Activated CD8-positive, alpha-beta memory T cell treated with anti-CD3 and anti-CD28 coated beads, Interleukin-2, amount 10 ng/mL, durations not matched to agents 7 days and 5 days (primary cell): ENCODE data around the gene ICAM3. TPM values are rescaled to one million over a fixed set of nuclear protein-coding genes. Genes with fewer than 3 reads are reported as not detected.
"Not testable (repeated sequence)": the region's sequence is repeated elsewhere in the genome, so short reads cannot be mapped to it uniquely, and the experiment has no call there.

Experiments
- ATAC-seq: fragments of 150-1000 bp; cut with Tn5 transposase; one replicate; pipeline ENCODE4 v1.10.0; 2021; ENCODE audit warnings: moderate library complexity
- CTCF ChIA-PET: fragments of 350-600 bp; sonication (Branson Sonifier 250); formaldehyde crosslinking; loops from one replicate; lab custom pipeline; 2021; ENCODE audit warnings: antibody characterized with exemption; lab: Charles Lee
- DNase-seq: peaks from one replicate; pipeline ENCODE4 v3.0.0-alpha.2; 2020
- H3K27ac Mint-ChIP-seq: one replicate; pipeline ENCODE4 v1.8.0; 2021; ENCODE audit warnings: mild to moderate bottlenecking, mixed read lengths
- H3K27me3 Mint-ChIP-seq: one replicate; pipeline ENCODE4 v1.8.0; 2021; ENCODE audit warnings: mixed read lengths
- H3K36me3 Mint-ChIP-seq: one replicate; pipeline ENCODE4 v1.8.0; 2021; ENCODE audit warnings: mild to moderate bottlenecking, mixed read lengths
- H3K4me1 Mint-ChIP-seq: one replicate; pipeline ENCODE4 v1.8.0; 2021; ENCODE audit warnings: mixed read lengths
- H3K4me3 Mint-ChIP-seq: one replicate; pipeline ENCODE4 v1.8.0; 2021; ENCODE audit warnings: mild to moderate bottlenecking, moderate library complexity, mixed read lengths
- H3K9me3 Mint-ChIP-seq: one replicate; pipeline ENCODE4 v1.8.0; 2022; ENCODE audit warnings: low read depth, mixed read lengths
- total RNA-seq, 2 experiments: library from RNA; stranded (reverse); gene quantifications; one replicate each; pipeline ENCODE4 v1.2.3, GENCODE V29; 2021

Gene ICAM3
- total RNA-seq, result 100 to 1,000 TPM; 169 to 192 TPM

- Mint-ChIP-seq H3K4me3 (peak within 1 kb of the TSS; percentile 93), H3K36me3 (peaks cover 9% of the 10 kb centered on the region), H3K27ac (peak within 1 kb of the TSS; percentile 96), H3K9me3 (no peaks in the 10 kb centered on the region), H3K27me3 (no peaks in the 10 kb centered on the region), H3K4me1 (peaks cover 39% of the 10 kb centered on the region)
- DNase-seq (peak; percentile 88), ATAC-seq (peak; percentile 94)
- CTCF ChIA-PET, result interaction anchor here (0.6 to 2.0 kb wide), 2 partner anchors 81 to 116 kb away, joined by 4 to 8 read pairs; no protein-coding TSS in a partner anchor
Observed at GRCh38 chr19:10339380-10339960, at the start of gene ICAM3. Gene ICAM3 (minus strand): TSS chr19:10339624. CDS start chr19:10339614, 10 bp downstream.

DNA sequence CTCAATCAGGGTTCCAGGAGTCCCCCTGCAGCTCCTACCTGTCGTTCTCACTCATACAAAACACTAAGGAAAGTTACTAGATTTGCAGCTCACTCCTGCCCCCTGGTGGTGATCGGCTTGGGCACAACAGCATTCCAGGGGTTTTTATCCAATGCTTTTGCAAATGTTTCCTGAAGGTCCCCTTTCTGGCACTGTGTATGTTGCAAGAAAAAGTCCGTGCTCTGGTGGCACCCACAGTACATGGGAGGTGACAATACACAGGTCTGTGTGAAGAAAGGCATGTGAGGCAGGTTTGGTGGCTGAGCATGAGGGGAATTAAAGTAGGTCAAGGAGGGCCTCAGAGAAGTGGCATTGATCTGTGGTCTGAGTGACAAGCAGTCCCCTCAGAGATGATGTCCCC lies 49.5 kb upstream of the ICAM3 start:
- DNase-seq (peak; percentile 85), ATAC-seq (peak; percentile 73)
- CTCF ChIA-PET, result interaction anchor here (0.6 to 12.5 kb wide), 49 partner anchors 8 to 458 kb away, joined by 3 to 339 read pairs (median 5); partner anchors contain the start of genes CDC37, DNMT1, FDX2 and ICAM1
- H3K27me3 Mint-ChIP-seq, result no peaks in the 10 kb centered on the region
- peaks cover 15% of the 10 kb centered on the region for H3K36me3 Mint-ChIP-seq
- peak overlapping the region; percentile 3 for H3K27ac Mint-ChIP-seq
- H3K4me3 Mint-ChIP-seq, result no peak overlapping the region
- H3K9me3 Mint-ChIP-seq, result no peaks in the 10 kb centered on the region
- peaks cover 6% of the 10 kb centered on the region for H3K4me1 Mint-ChIP-seq

DNA sequence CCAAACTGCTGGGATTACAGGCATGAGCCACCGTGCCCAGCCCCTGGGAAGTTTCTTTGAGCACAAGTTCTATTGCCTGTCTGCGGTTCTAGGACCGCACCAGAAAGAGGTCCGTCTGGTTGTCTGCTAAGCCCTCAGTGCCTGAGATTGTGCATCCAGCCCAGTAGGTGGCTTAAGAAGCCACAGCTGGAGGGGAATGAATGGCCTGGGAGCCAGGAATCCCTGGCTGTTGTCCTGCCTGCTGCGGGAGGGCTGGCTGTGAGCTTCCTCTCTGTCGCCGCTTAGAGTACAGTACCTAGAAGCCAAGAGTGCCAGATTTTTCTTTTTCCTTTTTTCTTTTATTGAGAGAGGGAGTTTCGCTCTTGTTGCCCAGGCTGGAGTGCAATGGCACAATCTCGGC lies 45.2 kb upstream of the ICAM3 start:
- DNase-seq (no peak), ATAC-seq (no peak)
- CTCF ChIA-PET, result interaction anchor here (1.4 to 12.5 kb wide), 3 partner anchors 19 to 129 kb away, joined by 4 to 339 read pairs (median 320); partner anchors contain the start of genes CDC37, ICAM1 and MRPL4
- no peaks in the 10 kb centered on the region for H3K9me3 Mint-ChIP-seq
- no peak overlapping the region for H3K27ac Mint-ChIP-seq
- H3K36me3 Mint-ChIP-seq, result peaks cover 6% of the 10 kb centered on the region
- no peak overlapping the region for H3K4me3 Mint-ChIP-seq
- no peaks in the 10 kb centered on the region for H3K27me3 Mint-ChIP-seq
- peaks cover 17% of the 10 kb centered on the region for H3K4me1 Mint-ChIP-seq

- Mint-ChIP-seq H3K36me3 (peaks cover 15% of the 10 kb centered on the region), H3K4me1 (peaks cover 21% of the 10 kb centered on the region)
- H3K9me3 Mint-ChIP-seq, H3K4me3 Mint-ChIP-seq, H3K27me3 Mint-ChIP-seq, ATAC-seq, H3K27ac Mint-ChIP-seq, DNase-seq: not testable (repeated sequence)
- CTCF ChIA-PET, result interaction anchor here (0.7 to 12.5 kb wide), 5 partner anchors 20 to 183 kb away, joined by 3 to 320 read pairs (median 7); partner anchors contain the start of genes CDC37 and ICAM1
Observed at GRCh38 chr19:10383223-10383499, 43.7 kb upstream of the ICAM3 start.

GRCh38 chr19:10380313-10381102 lies 41.1 kb upstream of the ICAM3 start, which contains the start of gene TYK2:
Gene TYK2 (minus strand): TSS chr19:10380572. CDS start chr19:10378406, 2,166 bp downstream.
- H3K27ac Mint-ChIP-seq, result peak within 1 kb of the TSS; percentile 94
- no peaks in the 10 kb centered on the region for H3K9me3 Mint-ChIP-seq
- DNase-seq (peak; percentile 98), ATAC-seq (peak; percentile 97)
- peaks cover 21% of the 10 kb centered on the region for H3K36me3 Mint-ChIP-seq
- H3K4me1 Mint-ChIP-seq, result peaks cover 21% of the 10 kb centered on the region
- H3K27me3 Mint-ChIP-seq, result no peaks in the 10 kb centered on the region
- CTCF ChIA-PET, result interaction anchor here (0.6 to 12.5 kb wide), 15 partner anchors 10 to 282 kb away, joined by 3 to 320 read pairs (median 4); partner anchors contain the start of genes CDC37, ICAM1 and RAVER1
- H3K4me3 Mint-ChIP-seq, result peak within 1 kb of the TSS; percentile 90

- ATAC-seq (peak; percentile 2), DNase-seq (no peak)
- CTCF ChIA-PET, result interaction anchor here (0.6 to 12.5 kb wide), 14 partner anchors 10 to 281 kb away, joined by 3 to 320 read pairs (median 4); partner anchors contain the start of genes CDC37, ICAM1 and RAVER1
- Mint-ChIP-seq H3K27me3 (no peaks in the 10 kb centered on the region), H3K4me3 (peak overlapping the region; percentile 90), H3K9me3 (no peaks in the 10 kb centered on the region), H3K27ac (peak overlapping the region; percentile 94), H3K4me1 (peaks cover 23% of the 10 kb centered on the region), H3K36me3 (peaks cover 23% of the 10 kb centered on the region)
Observed at GRCh38 chr19:10379880-10380312, 40.5 kb upstream of the ICAM3 start.

- Mint-ChIP-seq H3K4me3 (no peak overlapping the region), H3K4me1 (peaks cover 23% of the 10 kb centered on the region), H3K27me3 (no peaks in the 10 kb centered on the region), H3K36me3 (peaks cover 28% of the 10 kb centered on the region), H3K27ac (no peak overlapping the region), H3K9me3 (no peaks in the 10 kb centered on the region)
- ATAC-seq (no peak), DNase-seq (no peak)
- CTCF ChIA-PET, result interaction anchor here (3.4 to 12.5 kb wide), 3 partner anchors 12 to 119 kb away, joined by 16 to 320 read pairs (median 79); partner anchors contain the start of gene ICAM1
Observed at GRCh38 chr19:10378124-10378523, 38.7 kb upstream of the ICAM3 start.

- not testable (repeated sequence) for H3K27ac Mint-ChIP-seq, DNase-seq, H3K27me3 Mint-ChIP-seq, H3K4me3 Mint-ChIP-seq, H3K9me3 Mint-ChIP-seq, ATAC-seq
- Mint-ChIP-seq H3K36me3 (peaks cover 30% of the 10 kb centered on the region), H3K4me1 (peaks cover 23% of the 10 kb centered on the region)
- CTCF ChIA-PET, result interaction anchor here (5.6 kb wide), 1 partner anchor 13 kb away, joined by 79 read pairs; no protein-coding TSS in a partner anchor
Observed at GRCh38 chr19:10377140-10377640, 37.8 kb upstream of the ICAM3 start.

GRCh38 chr19:10374931-10375330 lies 35.5 kb upstream of the ICAM3 start:
- peaks cover 13% of the 10 kb centered on the region for H3K4me1 Mint-ChIP-seq

GRCh38 chr19:10372690-10373089 lies 33.3 kb upstream of the ICAM3 start:
- CTCF ChIA-PET, result interaction anchor here (1.4 to 1.7 kb wide), 2 partner anchors 16 to 103 kb away, joined by 4 to 12 read pairs; no protein-coding TSS in a partner anchor
- Mint-ChIP-seq H3K4me3 (no peak overlapping the region), H3K9me3 (no peaks in the 10 kb centered on the region), H3K4me1 (peaks cover 18% of the 10 kb centered on the region), H3K27ac (no peak overlapping the region), H3K36me3 (peaks cover 30% of the 10 kb centered on the region), H3K27me3 (no peaks in the 10 kb centered on the region)
- DNase-seq (no peak), ATAC-seq (no peak)

More at GRCh38 chr19:10374931-10375330, 35.5 kb upstream of the ICAM3 start:
- CTCF ChIA-PET, result interaction anchor here (0.9 to 1.4 kb wide), 3 partner anchors 14 to 116 kb away, joined by 3 to 5 read pairs (median 3); no protein-coding TSS in a partner anchor
- Mint-ChIP-seq H3K36me3 (peaks cover 27% of the 10 kb centered on the region), H3K4me3 (no peak overlapping the region), H3K27me3 (no peaks in the 10 kb centered on the region), H3K9me3 (no peaks in the 10 kb centered on the region), H3K27ac (no peak overlapping the region)
- DNase-seq, result no peak
- no peak for ATAC-seq

DNA sequence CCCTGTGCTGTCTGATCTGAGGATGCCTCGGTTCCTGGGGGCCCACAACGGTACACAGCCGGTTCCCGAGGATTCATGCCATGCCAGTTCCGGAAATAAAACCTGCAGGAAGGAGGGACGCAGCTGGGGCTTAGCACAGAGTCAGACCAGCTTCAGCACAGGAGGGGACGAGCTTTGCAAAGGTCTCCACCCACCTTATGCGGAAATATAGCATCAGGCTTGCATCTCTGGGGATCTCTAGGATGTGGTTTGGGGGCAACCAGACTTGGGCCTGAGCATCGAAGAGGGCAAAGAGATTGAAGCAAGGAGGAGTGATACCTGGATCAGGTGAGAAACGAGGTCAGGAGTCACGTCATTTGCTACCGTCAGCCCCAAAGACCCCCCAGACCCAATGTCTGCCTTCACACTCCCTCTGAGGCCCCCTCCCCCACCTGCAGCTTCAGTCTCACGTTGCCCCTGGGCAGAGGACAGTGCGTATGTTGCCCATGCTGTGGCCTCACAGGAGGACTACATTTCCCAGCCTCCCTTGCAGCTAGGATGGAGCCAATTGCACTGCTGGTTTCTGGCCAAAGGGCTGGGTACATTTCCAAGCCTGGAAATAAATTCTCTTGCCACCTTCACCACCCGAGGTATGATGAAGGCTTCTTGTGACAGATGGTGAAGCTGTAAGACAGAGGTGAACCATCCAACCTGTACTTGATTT lies 28.8 kb upstream of the ICAM3 start:
- CTCF ChIA-PET, result interaction anchor here (1.7 kb wide), 1 partner anchor 20 kb away, joined by 6 read pairs; no protein-coding TSS in a partner anchor
- H3K4me1 Mint-ChIP-seq, result peaks cover 18% of the 10 kb centered on the region
- no peaks in the 10 kb centered on the region for H3K27me3 Mint-ChIP-seq
- H3K36me3 Mint-ChIP-seq, result peaks cover 33% of the 10 kb centered on the region
- H3K9me3 Mint-ChIP-seq, result no peaks in the 10 kb centered on the region
- H3K27ac Mint-ChIP-seq, result no peak overlapping the region
- ATAC-seq (peak; percentile 39), DNase-seq (no peak)
- no peak overlapping the region for H3K4me3 Mint-ChIP-seq

GRCh38 chr19:10366950-10367512 lies 27.6 kb upstream of the ICAM3 start:
- CTCF ChIA-PET, result interaction anchor here (0.9 to 1.7 kb wide), 3 partner anchors 22 to 100 kb away, joined by 3 to 6 read pairs (median 4); no protein-coding TSS in a partner anchor
- peaks cover 18% of the 10 kb centered on the region for H3K4me1 Mint-ChIP-seq
- H3K9me3 Mint-ChIP-seq, DNase-seq, H3K27me3 Mint-ChIP-seq, ATAC-seq, H3K27ac Mint-ChIP-seq, H3K4me3 Mint-ChIP-seq: not testable (repeated sequence)
- H3K36me3 Mint-ChIP-seq, result peaks cover 34% of the 10 kb centered on the region
